Fibroblast of skin of abdomen (primary cell): ENCODE results near the gene PVALB.
"Not testable (repeated sequence)": the region's sequence is repeated elsewhere in the genome, so short reads cannot be mapped to it uniquely, and the experiment has no call there.

Source experiments
- DNase-seq: peaks from one replicate; pipeline ENCODE4 v3.0.0-alpha.2; 2013

PVALB gene

GRCh38 chr22:36756031-36756430 is 60.8 kb downstream of the PVALB start:
- DNase-seq = no peak

DNA sequence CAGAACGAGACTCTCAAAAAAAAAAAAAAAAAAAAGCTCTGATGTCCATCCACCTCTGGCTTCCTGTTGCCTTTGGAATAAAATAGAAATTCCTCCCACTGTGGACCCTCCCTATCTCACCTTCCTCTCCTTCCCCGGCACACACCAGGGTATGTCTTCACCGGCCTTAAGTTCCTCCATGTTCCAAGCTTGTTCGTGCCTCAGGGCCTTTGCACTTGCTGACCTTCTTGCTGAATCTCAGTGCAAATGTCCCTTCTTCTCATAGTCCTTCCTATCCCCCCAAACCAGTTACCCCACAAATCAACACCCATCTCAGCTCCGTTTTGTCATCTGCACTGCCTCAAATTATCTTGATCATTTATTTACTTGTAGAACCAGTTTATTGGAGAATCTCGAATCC is 61.5 kb downstream of the PVALB start:
- no peak for DNase-seq

DNA sequence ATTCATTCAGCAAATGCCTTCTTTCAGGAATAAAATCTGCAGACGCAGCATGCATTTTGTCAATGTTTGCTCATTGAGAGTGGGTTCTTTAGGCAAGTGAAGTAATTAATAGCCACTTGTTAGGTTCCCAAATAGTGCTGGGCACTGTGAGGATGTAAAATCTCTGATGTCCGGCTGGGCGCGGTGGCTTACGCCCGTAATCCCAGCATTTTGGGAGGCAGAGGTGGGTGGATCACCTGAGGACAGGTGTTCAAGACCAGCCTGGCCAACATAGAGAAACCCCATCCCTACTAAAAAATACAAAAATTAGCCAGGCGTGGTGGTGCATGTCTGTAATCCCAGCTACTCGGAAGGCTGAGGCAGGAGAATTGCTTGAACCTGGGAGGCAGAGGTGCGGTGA is 62.0 kb downstream of the PVALB start:
- not testable (repeated sequence) for DNase-seq

- no peak for DNase-seq
These were observed 62.9 kb downstream of the PVALB start for GRCh38 chr22:36753916-36754315.

DNA sequence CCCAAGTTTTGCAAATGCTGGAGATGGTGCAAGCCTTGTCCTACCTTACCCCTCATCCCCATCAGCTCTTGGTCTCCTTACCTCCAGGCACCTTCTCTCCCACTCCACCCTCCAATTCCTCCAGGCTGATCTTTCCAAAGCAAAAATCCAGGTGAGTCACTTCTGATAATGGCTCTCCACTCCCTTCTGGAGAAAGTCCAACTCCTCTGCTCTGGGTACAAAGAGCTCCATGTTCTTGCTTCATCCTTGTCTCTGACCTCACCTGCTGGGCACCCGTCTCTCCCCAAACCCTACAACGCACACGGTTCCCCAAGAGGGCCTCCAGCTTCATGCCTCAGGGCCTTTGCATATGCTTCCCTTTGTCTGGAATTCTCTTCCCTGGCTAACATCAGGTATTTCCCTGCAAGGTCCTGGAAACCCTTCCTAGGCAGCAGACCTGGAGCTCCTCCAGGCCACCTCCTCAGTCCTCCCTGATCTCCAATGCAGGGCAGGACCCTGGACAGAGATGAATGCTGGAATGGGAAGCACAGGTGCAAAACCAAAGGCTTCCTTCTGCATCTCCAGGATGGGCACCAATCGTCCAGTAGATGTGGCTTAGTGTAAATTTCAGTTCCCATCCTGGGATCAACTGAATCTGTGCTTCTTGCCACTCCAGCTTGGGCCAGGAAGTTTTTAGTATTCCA is 63.6 kb downstream of the PVALB start:
- DNase-seq = no peak
